GM12865 (cell line): ENCODE data around the gene AKR1B1.

Experiments
- DNase-seq: peaks from one replicate; pipeline ENCODE4 v3.0.0; 2010; ENCODE audit warnings: low read depth
- H3K4me3 ChIP-seq: 2 replicates; pipeline ENCODE4 v1.5.1; 2011; ENCODE audit warnings: mild to moderate bottlenecking, low read depth, low read length, control low read depth
- TF ChIP-seq, protein P1 (sequence below): IDR thresholded peaks from 2 replicates; pipeline ENCODE4 v1.5.1; 2011; ENCODE audit warnings: low read length, control low read depth, low read depth, inconsistent platforms; ENCODE audit not compliant: insufficient read depth; ENCODE audit errors: missing control alignments

AKR1B1 gene

GRCh38 chr7:134462337-134462925 is 3.5 kb upstream of the AKR1B1 start:
- no peak overlapping the region for H3K4me3 ChIP-seq
- TF ChIP-seq, protein P1, sequence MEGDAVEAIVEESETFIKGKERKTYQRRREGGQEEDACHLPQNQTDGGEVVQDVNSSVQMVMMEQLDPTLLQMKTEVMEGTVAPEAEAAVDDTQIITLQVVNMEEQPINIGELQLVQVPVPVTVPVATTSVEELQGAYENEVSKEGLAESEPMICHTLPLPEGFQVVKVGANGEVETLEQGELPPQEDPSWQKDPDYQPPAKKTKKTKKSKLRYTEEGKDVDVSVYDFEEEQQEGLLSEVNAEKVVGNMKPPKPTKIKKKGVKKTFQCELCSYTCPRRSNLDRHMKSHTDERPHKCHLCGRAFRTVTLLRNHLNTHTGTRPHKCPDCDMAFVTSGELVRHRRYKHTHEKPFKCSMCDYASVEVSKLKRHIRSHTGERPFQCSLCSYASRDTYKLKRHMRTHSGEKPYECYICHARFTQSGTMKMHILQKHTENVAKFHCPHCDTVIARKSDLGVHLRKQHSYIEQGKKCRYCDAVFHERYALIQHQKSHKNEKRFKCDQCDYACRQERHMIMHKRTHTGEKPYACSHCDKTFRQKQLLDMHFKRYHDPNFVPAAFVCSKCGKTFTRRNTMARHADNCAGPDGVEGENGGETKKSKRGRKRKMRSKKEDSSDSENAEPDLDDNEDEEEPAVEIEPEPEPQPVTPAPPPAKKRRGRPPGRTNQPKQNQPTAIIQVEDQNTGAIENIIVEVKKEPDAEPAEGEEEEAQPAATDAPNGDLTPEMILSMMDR, result no peak
- DNase-seq, result no peak

DNA sequence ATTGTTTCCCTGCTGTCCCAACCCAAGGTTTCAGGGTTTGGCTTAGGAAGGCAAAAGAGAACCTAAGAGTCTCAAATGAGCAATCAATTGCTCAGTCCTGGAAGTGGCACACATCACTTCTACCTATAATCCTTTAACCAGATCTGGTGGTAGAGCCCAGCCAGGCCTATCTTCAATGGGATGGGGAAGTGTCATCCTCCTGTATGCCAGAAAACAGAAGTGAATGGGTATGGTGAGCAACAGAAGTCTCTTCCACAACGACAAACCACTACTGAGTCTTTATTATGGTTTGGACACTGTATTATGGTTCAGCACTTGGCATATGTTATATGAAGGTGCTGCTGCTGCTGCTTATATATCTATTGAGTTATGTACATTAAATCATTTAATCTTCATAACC is 3.0 kb upstream of the AKR1B1 start:
- H3K4me3 ChIP-seq, result no peak overlapping the region
- no peak for DNase-seq
- TF ChIP-seq, protein P1, result no peak

DNA sequence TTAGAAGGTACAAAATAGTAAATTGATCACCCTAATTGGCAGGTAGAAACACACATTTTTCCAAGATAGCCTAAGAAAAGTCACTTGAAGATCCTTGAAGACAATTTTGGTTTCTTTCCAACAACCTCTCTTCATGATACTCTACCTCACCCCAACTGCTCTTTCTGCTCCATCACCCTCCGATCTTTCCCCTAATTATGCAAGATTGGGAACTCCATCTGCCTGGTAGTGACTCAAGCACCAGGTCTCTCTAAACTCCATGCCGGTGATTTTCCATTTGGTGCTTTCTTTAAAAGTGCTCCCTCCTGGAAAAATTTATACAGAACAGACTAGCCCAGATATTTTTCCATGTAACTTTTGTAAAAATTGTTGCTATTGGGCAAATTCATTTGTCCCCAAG is 1.1 kb upstream of the AKR1B1 start:
- no peak overlapping the region for H3K4me3 ChIP-seq
- TF ChIP-seq, protein P1, result no peak
- DNase-seq, result no peak

GRCh38 chr7:134458341-134458805 is 527 bp downstream of the AKR1B1 start:
- TF ChIP-seq, protein P1, result peak; percentile 41
- H3K4me3 ChIP-seq, result peak overlapping the region; percentile 59
- DNase-seq, result peak; percentile 72

GRCh38 chr7:134457210-134457609 is 1.7 kb downstream of the AKR1B1 start:
- TF ChIP-seq, protein P1, result no peak
- DNase-seq, result no peak
- no peak overlapping the region for H3K4me3 ChIP-seq

DNA sequence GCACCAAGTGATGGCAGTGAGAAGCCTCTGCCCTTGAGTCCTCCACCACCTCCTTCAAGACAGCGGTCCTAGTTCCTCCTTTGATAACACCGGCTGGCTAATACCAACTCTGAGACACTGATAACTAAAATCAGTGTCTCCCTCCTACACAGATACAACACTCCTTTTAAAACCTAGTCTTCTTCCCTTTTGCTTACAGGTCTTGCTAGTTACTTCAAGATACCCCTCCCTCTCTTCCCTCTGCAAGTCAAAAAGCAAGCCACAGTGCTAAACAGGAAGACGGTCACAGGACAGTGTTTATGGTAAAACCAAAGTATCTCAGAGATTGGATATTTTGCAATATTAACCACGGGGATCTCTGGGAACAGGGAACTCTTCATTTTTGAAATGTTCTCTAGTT is 4.6 kb downstream of the AKR1B1 start:
- no peak overlapping the region for H3K4me3 ChIP-seq
- TF ChIP-seq, protein P1, result no peak
- DNase-seq, result no peak

DNA sequence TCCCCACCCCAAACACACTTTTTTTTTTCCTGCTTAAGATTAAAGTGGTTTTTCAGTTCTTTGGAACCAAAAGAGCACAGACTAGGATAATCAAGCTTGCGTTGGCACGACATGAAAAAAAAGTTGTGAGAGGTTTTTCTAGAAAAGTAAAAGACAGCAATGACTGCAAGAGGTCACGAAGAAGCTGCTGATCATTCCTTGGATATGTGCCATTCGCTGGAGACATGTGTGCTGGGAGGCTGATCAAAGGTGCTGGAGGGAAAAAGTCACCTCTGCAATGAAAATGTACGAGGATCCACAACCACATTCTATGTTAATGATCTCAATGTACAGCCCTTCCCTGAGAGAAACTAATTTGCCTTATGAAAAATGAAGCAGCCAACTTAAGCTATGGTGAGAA is 5.4 kb downstream of the AKR1B1 start:
- no peak overlapping the region for H3K4me3 ChIP-seq
- no peak for DNase-seq
- TF ChIP-seq, protein P1, result no peak
